Stimulated activated CD4-positive, alpha-beta T cell treated with anti-CD3 and anti-CD28 coated beads, TNF-alpha, amount 100 ng/mL, for 48 hours (primary cell): ENCODE data around the gene STON2.
A peak's percentile ranks its signal among the peaks of the same experiment; 100 is the strongest.
"Not testable (repeated sequence)": the region's sequence is repeated elsewhere in the genome, so short reads cannot be mapped to it uniquely, and the experiment has no call there.

Experiments used
- DNase-seq, 3 donors: peaks; one replicate each; pipeline ENCODE4 v3.0.0-alpha.2; 2020; ENCODE audit warnings: low read depth in 3 of 3

The STON2 gene, protein sequence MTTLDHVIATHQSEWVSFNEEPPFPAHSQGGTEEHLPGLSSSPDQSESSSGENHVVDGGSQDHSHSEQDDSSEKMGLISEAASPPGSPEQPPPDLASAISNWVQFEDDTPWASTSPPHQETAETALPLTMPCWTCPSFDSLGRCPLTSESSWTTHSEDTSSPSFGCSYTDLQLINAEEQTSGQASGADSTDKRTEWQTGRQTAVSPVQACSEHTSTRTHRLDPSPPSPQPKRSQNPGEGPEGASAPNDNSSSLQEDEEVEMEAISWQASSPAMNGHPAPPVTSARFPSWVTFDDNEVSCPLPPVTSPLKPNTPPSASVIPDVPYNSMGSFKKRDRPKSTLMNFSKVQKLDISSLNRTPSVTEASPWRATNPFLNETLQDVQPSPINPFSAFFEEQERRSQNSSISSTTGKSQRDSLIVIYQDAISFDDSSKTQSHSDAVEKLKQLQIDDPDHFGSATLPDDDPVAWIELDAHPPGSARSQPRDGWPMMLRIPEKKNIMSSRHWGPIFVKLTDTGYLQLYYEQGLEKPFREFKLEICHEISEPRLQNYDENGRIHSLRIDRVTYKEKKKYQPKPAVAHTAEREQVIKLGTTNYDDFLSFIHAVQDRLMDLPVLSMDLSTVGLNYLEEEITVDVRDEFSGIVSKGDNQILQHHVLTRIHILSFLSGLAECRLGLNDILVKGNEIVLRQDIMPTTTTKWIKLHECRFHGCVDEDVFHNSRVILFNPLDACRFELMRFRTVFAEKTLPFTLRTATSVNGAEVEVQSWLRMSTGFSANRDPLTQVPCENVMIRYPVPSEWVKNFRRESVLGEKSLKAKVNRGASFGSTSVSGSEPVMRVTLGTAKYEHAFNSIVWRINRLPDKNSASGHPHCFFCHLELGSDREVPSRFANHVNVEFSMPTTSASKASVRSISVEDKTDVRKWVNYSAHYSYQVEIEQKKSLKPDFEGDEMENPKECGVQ

GRCh38 chr14:81400202-81400678, at the start of gene STON2:
STON2 (minus strand) TSS chr14:81400324; CDS start chr14:81398382, 1,942 bp downstream.
- DNase-seq, result peak in 2 of 3 donors; percentile 9 to 14

- no peak for DNase-seq
Observed at GRCh38 chr14:81449576-81449975, 49.5 kb upstream of the STON2 start.

GRCh38 chr14:81449114-81449513, 49.0 kb upstream of the STON2 start:
- DNase-seq, result no peak

- DNase-seq, result no peak
Observed at GRCh38 chr14:81447021-81447764, 47.1 kb upstream of the STON2 start.

DNA sequence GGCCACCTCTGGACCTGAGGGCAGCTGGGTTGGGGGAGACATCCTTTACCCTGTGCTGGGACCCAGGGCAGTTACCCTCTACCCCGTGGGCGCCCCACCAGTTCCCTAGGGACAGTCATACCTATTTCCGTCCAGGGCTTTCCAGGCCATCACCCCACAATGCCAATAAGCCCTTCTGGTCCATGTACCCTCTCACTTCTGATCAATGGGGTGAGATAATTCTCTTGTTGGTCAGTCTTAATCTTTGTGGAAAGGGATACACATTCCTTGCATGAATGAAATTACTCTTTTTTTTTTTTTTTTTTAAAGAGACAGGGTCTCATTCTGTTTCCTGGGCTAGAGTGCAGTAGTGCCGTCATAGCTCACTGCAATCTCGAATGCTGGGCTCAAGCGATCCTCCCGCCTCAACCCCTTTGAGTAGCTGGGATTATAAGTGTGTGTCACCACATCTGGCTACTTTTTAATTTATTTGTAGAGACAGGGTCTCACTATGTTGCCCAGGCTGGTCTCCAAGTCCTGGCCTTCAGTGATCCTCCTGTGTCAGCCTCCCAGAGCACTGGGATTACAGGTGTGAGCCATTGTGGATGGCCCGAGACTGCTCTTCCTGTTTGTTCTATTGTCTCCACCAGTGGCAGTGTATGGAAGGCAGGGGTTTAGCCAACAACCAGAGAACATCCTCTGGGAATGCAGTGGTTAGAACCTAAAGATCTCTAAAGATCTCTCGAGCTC, 46.3 kb upstream of the STON2 start:
- no peak for DNase-seq

- no peak for DNase-seq
Observed at GRCh38 chr14:81441626-81442134, 41.6 kb upstream of the STON2 start.

DNA sequence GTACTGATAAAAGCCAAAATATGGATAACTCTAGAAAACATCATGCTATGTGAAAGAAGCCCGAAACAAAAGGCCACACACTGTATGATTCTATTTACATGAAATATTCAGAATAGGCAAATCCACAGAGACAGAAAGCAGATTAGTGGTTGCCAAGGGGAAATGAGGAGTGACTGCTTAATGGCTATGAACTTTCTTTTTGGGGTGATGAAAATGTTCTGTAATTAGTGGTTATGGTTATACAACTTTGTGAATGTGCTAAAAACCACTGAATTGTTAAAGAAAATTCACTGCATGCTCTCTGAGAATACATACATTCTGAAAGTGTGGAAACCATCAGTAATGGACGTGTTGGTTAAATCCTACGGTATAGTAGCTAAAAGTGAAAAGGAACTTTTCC, 39.9 kb upstream of the STON2 start:
- no peak for DNase-seq

DNA sequence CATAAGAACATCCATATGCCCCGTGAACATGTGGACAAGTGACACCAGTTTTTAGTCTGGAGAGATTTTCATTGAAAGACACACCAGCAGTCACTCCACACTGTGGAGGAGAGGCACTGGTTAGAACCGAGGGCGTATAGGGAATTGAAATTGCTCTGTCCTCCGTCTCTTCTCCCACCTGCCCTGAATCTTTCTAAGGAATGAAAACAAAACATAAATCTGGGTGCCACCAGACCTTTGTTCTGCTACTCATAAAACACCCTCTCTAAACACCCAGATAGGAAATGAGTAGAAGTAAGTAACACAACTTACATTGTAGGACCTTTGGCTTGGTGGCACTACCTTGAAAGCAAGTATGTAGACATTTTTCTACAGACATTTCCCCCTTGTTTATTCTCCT, 37.1 kb upstream of the STON2 start:
- DNase-seq, result no peak

GRCh38 chr14:81436296-81437138, 36.4 kb upstream of the STON2 start:
- DNase-seq, result peak in 2 of 3 donors; percentile 17 to 33

- peak in 1 of 3 donors; percentile 12 for DNase-seq
Observed at GRCh38 chr14:81435391-81436295, 35.5 kb upstream of the STON2 start.

GRCh38 chr14:81435048-81435390, 34.9 kb upstream of the STON2 start:
- DNase-seq, result no peak

DNA sequence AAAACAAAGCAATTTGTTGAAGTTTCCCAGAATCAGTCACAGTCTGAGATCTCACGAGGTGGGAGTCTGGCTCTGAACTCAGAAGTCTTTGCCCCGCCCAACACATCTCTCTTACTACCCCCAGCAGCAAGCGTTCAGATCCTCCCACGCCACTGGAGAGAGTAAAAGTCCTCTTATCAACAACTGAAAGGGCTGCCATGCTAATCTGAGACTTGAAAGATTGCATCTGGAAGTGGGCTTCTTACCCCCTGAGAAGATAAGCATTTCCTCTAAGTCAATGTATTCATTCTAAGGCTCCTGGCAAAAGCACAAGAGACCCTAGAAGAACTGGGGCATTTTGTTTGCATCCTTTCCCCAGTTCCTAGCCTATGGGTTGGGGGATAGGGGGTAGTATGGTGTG, 34.1 kb upstream of the STON2 start:
- DNase-seq, result no peak

DNA sequence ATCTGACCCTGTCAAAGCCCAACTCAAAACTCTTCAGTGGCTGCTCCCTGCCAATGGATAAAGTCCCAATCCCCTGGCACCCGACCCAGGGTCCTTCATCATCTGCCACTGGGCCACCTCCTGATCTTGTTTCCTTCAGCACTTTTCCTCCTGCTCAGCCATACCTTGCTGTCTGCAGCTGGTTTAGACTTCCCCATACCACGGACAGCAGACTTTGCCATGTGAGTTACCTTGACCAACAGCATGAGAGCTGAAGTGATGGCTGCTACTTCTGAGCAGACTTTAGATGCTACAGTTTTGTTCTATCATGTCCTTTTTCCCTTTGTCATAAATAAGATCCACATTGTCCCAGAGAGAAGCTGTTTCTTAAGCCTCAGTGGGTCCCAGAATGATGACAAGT, 33.3 kb upstream of the STON2 start:
- DNase-seq, result no peak

DNA sequence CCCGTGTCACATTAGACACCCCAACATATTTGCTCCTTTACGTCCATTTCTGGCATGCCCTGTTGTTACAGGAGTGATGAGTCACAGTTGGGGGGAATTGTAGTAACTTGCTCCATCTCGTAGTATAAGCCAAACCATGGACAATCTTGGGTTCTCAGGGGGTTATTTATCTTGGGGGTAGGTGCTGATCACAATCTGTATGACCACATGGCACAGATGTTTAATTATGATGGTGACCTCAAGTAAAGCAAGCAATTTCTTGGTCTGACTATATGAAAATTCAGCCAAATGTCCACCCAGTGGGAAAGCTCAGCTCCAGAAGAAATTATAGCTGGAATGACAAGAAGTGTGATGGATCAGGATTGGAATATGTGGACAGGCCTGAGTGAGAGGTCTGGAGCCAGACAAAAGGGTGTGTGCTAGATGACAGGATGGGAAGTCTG, 32.1 kb upstream of the STON2 start:
- no peak for DNase-seq

DNA sequence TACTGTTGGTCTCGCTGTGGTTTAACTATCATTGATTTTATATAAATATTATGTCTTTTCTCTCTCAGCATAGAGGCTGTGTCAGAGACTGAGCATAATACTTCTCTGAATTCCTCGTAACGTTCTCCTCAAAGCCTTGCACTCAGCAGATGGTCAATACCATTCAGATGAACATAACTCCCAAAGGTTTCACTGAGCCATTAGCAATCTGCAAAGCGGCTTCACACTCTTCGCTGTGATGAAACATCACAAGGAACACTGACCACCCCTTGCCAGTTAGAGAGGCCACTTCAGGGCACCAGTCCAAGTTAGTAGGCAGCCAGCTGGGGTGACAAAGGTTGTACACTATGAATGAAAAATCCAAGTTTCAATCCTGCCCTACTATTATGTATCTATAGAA, 30.1 kb upstream of the STON2 start:
- DNase-seq, result no peak

DNA sequence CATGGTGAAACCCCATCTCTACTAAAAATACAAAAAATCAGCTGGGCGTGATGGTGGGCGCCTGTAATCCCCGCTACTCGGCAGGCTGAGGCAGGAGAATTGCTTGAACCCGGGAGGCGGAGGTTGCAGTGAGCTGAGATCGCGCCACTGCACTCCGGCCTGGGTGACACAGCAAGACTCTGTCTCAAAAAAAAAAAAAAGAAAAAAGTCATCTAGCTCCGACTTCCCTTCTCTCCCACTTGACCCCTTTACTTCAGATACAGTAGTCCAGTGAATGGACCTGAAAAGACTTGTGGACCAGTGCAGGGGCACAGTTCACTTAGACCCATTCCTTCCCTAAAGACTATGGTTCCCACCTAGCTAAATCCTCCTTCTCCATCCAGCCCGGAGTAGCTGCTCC, 29.6 kb upstream of the STON2 start:
- DNase-seq, result not testable (repeated sequence)

GRCh38 chr14:81429028-81429427, 28.9 kb upstream of the STON2 start:
- no peak for DNase-seq

- no peak for DNase-seq
Observed at GRCh38 chr14:81427348-81428058, 27.4 kb upstream of the STON2 start.
